ENCODE measurements around the gene BEAN1.
"Not testable (repeated sequence)": the region's sequence is repeated elsewhere in the genome, so short reads cannot be mapped to it uniquely, and the experiment has no call there.

Gene BEAN1

DNA sequence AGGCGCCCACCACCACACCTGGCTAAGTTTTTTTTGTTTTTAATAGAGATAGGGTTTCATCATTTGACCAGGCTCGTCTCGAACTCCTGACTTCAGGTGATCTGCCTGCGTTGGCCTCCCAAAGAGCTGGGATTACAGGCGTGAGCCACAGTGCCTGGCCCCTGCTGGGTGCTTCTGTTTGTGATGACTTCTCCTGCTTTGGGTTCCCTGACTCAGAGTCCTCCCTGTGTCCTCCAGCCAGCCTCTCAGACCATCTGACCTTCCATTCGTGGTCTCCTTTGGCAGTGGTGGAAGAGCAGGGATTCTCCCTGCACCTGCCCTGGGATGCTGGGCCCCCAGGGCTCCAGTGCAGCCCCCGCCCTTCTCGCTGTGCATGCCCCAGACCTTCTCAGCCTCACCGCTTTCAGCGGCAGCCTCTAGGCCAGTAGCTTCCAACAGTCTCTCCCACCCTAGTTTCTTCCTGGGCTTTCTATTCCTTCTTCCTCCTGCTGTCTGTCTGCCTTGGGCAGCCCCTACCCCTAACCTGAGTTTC is 13.2 kb downstream of the BEAN1 start:
- no peak for DNase-seq (ENCODE audit: low read depth in 2 of 2)

DNA sequence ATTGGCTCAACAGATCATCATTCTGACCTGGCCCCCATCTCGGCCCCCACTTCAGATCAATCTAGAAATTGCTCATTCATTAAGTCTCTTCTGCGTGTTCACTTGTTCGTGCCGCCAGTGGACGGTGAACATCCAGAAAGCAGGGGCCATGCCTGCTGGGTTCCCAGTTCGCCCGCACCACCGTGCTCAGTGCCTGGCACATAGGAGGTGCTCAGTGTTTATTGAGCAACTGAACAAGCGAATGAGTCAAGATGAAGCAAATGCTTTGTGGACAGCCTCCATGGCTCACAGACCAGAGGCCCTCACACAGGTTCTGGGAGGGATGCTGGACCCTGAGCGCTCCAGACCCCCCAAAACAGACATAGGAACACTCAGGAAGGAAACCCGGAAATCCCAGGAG is 13.9 kb downstream of the BEAN1 start:
- no peak for DNase-seq (ENCODE audit: low read depth in 2 of 2)

DNA sequence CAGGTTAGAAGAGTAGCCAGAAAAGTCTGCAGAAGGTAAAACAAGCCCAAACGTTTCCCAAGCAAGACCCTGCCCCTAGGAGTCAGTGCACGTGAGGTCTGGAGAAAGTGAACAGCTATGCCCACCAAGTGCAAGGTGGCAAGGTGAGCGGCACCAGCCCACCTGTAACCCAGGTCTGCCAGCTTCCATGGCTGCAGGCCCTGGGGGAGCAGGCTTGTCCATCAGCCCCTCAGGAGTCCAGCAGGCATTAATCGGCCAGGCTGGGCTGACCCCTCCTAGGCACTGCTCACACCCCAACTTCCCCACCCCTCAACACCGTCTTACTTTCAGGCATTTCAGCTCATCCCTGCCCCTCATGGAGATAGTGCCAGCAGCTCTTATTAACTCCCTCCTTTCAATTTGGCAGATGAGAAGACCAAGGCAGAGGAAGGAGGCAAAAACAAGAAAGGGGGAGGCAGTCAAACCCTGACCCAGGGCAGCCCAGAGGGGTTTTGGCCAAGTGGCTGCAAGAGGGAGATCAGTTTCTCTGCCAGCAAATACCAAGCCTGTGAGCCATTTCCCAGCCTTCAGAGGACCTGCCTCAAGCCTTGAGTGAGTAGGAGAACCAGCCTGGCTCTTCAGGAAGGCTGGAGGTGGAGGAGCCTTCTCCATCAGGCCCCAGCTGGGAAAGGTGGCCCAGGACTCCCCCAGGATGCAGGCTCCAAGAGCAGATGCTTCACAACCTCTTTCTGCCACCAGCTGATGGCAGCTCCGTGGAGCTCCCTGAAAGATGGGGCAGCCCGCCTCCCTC is 14.7 kb downstream of the BEAN1 start:
- no peak for DNase-seq (ENCODE audit: low read depth in 2 of 2)

DNA sequence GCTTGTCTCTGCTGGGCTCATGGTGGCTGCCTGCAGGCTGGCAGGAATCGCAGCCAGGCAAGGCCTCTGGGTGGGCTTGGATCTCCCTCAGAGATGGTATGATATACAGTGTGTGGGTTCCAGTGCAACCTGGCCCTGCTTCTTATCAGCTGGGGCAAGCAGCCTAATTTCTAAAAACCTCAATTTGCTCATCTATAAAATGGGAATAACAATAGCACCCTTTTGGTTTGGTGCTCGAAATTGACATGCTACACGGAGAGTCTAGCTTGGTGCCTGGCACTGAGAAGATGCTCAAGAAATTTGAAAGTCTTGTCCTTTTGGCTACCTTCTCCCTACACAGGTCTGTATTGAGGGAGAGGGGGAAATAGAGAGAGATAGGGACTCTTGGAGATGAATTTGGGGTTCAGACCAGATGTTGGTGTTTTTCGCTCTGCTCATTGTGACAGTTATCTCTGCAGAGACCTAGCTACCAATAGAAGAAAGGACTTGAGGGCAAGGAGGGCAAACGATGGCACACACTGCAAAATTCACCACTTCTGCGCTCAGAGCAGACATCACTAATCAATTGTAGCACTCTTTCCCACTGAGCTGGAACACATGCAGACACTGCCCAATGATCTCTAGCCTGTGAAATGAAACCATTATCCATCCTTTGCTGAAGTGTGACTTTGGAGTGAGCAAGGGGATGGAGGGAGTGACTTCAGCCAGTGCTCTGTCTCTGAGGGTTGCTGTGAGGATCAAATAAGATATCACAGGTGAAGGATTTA is 15.6 kb downstream of the BEAN1 start:
- DNase-seq (ENCODE audit: low read depth in 2 of 2) = no peak

DNA sequence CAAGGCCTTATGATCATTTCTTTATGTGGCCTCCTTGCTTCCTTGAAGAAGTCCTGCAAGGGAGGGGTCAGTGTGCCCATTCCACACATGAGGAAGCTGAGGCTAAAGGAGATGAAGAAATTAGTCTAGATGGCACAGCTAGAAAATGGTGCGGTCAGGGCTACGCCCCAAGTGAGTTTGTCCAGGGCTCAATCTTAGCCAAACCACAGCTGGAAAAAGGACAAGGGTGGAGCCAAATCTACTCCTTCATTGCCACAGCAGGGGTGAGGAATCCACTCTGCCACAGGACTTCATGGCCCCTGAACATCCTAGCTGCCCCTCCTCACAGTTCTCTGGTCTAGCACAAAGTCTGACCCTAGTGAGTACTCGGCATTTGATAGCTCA is 16.2 kb downstream of the BEAN1 start:
- no peak for DNase-seq (ENCODE audit: low read depth in 2 of 2)

DNA sequence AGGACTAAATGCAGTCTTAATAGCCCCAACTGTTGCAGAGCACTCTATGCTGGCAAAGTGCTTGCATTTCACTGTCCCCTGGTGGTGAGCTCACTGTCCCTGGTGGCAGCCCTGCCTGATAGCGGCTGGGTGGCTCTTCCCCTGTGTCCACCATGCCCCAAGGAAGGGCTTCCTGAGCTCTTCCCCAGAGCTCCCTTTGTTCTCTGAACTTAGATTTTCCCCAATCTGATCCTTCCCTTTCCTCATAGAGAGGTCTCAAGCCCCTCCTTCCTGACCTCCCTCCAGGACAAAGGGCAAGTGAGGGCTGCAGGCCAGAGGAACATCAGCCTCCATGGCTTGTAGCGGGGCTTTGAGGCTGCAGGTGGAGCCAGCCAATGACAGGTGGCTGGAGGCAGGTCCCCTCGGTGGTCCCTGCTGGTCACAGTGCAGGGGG is 17.0 kb downstream of the BEAN1 start:
- no peak for DNase-seq (ENCODE audit: low read depth in 2 of 2)

DNA sequence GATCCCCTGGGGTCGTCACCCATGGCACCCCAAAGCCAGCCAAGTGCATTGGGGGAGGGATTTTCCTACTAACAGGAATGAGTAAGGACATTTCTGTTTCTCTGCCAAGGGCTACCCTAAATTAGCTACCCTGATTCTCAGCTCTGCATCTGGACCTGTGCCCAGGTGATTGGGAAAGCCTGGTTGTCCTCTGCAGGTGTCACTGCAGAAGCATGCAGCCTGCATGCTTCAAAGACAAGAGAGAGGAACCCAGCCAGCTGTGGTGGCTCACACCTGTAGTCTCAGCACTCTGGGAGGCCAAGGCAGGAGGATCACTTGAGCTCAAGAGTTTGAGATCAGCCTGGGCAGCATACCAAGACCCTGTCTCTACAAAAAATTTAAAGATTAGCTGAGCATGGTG is 19.6 kb downstream of the BEAN1 start:
- no peak for DNase-seq (ENCODE audit: low read depth in 2 of 2)

DNA sequence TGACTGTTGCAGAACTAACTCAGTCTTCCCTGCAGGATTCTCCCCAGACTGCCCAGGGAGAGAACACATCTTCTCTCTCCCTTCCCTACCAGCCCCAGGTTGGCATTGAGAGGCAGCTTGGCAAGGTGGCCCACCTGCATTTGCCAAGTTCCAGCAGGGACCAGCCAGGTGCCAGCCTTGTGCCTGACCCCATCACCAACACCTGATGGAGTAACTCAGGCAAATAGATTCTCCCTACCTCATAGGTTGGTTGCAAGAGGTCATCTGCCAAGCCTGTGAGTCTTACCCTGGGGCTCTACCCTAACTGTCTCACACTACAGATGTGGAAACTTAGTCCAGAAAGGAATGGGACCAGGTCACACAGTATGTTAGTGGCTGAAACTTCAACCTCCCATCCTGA is 20.4 kb downstream of the BEAN1 start:
- no peak for DNase-seq (ENCODE audit: low read depth in 2 of 2)

DNA sequence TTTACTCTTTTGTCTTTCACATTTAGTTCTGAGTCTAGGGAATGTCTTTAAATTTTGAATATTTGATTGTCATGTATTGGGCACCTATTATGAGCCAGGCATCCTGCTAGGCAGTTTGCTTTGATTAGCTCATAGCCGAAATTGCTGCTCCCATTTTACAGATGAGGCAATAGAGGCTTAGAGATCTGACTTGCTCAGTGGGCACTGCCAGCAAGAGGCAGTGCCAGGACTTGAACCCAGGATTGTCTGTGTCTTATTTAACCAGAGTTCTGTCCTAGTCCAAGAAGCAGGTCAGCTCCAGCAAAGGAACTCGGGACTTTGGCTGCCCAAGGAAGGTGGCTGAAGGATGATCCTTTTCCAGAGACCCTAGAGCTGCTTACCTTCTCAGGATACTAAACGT is 24.5 kb downstream of the BEAN1 start:
- DNase-seq (ENCODE audit: low read depth in 2 of 2) = no peak

DNA sequence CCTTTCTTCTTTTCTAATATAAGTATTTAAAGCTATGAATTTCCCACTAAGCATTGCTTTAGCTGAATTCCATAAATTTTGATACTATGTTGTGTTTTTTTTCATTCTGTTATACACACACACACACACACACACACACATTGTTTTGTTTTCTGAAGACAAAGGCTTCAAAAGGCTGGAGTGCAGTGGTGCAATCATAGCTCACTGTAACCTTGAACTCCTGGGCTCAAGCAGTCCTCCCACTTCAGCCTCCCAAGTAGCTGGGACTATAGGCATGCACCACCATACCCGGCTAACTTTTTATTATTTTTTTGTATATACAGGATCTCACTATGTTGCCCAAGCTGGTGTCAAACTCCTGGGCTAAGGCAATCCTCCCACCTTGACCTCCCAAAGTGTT is 26.1 kb downstream of the BEAN1 start:
- not testable (repeated sequence) for DNase-seq (ENCODE audit: low read depth in 2 of 2)

DNA sequence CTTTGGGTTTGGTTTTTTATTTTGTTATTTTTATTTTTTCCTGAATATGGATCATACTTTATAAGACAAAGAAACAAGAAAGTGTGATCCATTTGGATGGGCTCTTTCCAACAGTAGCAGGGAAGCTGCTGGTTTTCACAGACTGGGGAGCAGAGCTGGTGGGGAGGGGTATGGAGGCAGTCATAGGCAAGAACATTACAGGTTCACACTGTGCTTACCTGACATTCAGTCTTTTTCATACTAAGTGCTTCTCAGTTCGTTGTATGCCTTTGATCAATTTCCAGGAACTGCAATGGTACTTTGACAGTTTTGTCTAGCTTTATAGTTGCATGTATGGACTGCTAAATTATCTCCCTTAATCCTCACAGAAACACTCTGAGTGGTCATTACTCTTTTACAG is 27.7 kb downstream of the BEAN1 start:
- no peak for DNase-seq (ENCODE audit: low read depth in 2 of 2)

DNA sequence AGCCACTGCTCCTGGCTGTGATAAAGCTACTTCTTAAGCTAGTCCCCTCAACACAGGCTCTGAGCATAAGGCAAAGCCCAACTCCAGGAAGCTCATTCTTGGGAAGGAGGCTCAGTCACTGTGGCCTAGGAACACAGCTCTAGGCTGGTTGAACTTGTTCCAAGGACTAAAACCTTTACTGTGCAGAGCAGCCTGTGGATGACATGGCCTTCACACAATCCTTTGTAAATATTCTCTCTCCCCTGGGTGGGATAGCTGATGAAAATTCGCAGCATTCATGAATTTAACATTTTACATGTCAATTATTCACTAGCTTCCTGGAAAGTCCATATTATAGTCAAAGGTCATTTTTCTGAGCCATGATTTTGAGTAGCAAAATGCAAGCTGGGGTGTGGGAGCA is 28.9 kb downstream of the BEAN1 start:
- DNase-seq (ENCODE audit: low read depth in 2 of 2) = no peak

DNA sequence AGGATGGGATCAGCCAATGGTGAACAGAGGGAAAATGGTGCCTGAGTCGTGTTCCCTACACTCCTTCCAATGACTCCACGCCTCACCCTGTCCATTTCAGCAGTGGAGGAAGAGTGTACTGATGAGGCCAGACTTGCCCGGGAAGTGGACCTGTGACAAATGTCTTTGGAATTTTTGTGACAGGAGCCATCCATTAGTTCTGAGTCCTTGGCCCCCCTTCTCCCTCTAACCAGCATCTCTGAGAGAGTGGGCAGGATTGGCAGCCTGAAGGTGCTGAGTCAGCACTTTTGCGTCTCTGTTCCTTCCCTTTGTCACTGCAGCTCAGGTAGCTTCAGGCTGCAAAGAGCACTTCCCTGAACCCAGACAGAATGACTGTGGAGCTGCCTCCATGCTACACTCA is 30.8 kb downstream of the BEAN1 start:
- no peak for DNase-seq (ENCODE audit: low read depth in 2 of 2)

DNA sequence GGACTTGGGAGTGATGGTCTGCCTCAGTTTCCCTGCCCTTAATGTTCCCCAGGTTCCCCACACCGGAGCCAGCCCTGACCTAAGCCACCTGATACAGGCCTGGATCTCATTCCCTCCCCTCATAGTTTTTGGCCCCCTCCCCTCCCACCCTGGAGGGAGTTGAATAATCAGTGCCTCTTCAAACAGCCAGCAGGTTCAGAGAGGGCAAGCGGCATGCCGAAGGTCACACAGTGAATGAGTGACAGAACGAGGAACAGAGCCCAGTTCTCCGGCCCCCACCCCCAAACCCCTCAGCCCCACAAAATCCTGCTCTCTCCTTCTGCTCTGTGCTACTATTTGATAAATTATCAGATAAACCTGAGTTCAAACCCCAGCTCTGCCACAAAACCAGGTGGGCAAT is 31.2 kb downstream of the BEAN1 start:
- no peak for DNase-seq (ENCODE audit: low read depth in 2 of 2)

DNA sequence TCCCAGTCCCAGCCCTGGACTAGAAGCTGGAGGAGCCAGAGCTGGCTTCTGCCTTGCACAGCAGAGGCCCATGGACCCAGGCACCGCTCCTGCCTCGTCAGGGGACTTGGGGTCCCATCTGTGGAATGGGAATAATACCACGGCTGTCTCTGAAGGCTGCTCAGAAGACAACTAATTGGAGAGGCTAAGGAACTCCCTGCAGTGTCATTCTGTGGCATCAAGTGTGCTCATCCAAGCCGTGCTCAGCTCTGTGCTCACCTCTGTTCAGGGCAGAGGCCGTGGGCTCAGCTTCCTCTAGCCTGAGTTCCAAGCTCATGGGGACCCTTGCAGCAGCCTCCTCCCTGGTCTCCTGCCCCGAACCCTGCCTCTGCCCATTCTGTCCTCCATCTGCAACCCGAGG is 31.8 kb downstream of the BEAN1 start:
- no peak for DNase-seq (ENCODE audit: low read depth in 2 of 2)

DNA sequence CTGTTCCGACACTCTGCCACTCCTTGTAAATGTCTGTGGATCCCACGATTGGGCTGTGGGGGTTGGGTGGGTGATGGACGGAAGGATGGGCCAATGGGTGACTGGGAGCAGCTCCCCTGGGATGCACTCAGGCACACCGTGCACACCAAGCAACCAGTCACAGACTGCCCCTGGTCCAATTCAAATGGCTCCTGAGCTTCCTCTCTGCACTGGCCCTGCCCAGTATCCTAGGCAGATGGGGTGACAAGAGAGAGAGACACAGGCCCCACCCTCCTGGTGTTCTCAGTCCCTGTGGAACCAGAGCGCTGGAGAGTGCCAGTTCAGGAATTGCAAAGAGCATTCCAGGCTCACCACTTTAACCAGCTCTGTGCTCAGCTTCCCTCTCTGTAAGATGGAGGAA is 32.8 kb downstream of the BEAN1 start:
- DNase-seq (ENCODE audit: low read depth in 2 of 2) = no peak

DNA sequence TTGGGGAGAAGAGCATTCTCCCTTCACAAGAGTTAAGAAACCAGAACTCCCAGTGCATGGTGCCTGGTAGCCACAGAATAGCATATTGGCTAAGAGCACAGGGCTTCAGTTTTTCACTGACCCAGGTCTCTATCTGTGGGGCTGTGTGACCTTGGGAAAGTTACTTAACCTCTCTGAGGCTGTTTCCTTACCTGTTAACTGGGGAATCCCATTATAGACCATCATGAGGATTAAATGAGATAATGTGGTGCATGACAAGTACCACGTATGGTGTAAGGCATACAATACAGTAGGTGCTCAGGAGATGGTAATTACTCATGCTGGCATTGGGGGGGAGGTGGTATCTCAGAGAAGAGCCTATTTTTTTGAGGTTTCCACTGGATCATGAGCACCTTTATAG is 33.6 kb downstream of the BEAN1 start:
- no peak for DNase-seq (ENCODE audit: low read depth in 2 of 2)

DNA sequence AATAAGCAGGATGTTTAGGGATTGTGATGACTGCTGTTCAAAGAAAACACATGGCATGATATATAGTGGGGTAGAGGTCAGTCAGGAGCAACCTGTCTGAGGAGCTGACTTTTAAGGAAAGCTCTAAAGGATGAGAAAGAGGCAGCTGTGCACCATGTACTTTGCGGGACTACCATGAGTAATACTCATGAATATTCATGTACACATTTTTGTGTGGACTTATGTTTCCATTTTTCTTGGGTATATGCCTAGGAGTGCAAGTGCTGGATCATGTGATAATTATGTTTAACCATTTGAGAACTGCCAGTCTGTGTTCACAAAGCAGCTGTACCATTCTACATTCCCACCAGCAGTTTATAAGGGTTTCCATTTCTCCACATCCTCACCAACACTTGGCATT is 35.8 kb downstream of the BEAN1 start:
- DNase-seq (ENCODE audit: low read depth in 2 of 2) = no peak

DNA sequence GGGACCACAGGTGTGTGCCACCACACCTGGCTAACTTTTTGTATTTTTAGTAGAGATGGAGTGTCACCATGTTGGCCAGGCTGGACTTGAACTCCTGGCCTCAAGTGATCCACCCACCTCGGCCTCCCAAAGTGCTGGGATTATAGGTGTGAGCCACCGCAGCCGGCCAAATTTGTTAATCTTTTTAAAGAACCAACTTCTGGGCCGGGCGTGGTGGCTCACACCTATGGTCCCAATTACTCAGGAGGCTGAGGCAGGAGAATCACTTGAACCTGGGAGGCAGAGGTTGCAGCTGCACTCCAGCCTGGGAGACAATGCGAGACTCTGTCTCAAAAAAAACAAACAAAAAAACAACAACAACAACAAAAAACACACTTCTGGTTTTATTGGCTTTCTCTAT is 38.9 kb downstream of the BEAN1 start:
- not testable (repeated sequence) for DNase-seq (ENCODE audit: low read depth in 2 of 2)

DNA sequence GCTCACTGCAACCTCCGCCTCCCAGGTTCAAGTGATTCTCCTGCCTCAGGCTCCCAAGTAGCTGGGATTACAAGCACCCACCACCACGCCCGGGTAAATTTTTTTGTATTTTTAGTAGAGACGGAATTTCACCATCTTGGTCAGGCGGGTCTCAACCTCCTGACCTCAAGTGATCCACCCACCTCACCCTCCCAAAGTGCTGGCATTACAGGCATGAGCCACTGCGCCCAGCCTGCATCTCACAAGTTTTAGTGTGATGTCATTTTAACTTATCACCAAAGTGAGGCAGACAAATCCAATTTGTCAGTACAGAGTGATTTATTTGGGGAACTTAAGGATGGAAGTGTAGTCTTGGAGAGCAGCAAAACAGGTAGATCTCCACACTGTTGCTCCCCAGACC is 39.5 kb downstream of the BEAN1 start:
- not testable (repeated sequence) for DNase-seq (ENCODE audit: low read depth in 2 of 2)

DNA sequence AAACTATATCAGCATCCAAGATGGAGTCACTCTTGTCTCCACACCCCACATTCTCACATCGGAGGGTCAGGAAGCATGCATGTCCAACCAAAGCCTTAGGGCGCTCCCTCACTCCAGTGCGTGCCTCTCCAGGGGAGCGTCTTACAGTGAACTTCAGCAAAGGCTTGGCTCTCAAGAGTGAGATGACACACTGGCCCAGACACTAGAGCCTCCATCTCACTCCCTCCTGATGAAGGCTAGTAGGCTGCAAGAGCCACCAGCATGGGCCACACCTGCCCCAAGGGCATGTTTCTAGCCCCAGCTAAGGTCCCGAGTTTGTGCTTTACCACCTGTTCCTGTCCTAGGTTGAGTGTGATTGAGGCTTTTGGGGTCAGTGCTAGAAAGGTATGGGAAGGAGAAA is 40.5 kb downstream of the BEAN1 start:
- DNase-seq (ENCODE audit: low read depth in 2 of 2) = no peak

DNA sequence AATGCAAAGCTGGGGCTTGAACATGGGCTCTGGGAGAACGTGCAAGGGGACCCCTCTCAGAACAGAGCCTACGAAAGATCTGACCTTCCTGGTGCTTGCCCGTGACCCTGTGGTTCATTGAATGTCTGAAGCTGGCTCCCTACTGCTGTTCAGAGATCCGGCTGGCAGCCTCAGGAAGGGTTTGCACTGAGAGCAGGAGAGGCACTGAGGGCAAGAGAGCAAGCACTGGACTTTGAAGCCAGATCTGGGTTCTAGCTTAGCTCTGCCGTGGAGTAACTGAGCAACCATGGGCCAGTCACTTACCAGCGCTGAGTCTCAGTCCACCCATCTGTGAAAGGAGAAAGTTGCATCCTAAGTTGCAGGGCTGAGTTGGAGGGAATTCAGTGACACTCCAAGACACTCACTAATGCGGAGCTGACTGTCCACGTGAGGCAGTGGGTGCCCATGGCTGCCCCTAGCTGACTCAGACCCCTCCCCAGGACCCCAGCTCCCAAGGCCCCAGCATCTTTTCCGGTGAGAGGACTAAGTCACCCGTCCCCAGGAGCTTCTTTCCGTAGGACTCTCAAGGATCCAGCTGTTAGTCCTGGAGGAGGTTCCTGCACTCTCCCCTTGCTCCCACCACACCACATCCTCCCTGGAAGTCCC is 41.3 kb downstream of the BEAN1 start:
- no peak for DNase-seq (ENCODE audit: low read depth in 2 of 2)

Data from fibroblast of skin of left quadriceps (primary cell).